Smooth muscle cell (in vitro differentiated cells): Measurements from ENCODE around the gene TCF7L1. TPM values are rescaled to one million over a fixed set of nuclear protein-coding genes. Genes with fewer than 3 reads are reported as not detected.

Source experiments
- DNase-seq: peaks from one replicate; lab custom pipeline; 2025; ENCODE audit not compliant: unreplicated experiment; lab: John Stamatoyannopoulos, UW
- H2AFZ ChIP-seq: fragments of 200-600 bp; sonication (generic); 2 replicates; pipeline ENCODE4 v1.6.0; 2016; ENCODE audit warnings: antibody characterized with exemption, low read depth, mild to moderate bottlenecking
- H3F3A ChIP-seq: fragments of 200-600 bp; sonication (generic); 2 replicates; pipeline ENCODE4 v1.6.0; 2017; ENCODE audit warnings: antibody characterized with exemption, low read depth
- H3K27ac ChIP-seq: fragments of 200-600 bp; sonication (generic); 2 replicates; pipeline ENCODE4 v1.5.1; 2016; ENCODE audit warnings: low read depth, mild to moderate bottlenecking
- H3K27me3 ChIP-seq: fragments of 200-600 bp; sonication (generic); 2 replicates; pipeline ENCODE4 v1.6.1; 2016; ENCODE audit warnings: low read depth, mild to moderate bottlenecking
- H3K36me3 ChIP-seq: fragments of 200-600 bp; sonication (generic); 2 replicates; pipeline ENCODE4 v1.5.1; 2016; ENCODE audit warnings: low read depth
- H3K4me1 ChIP-seq: fragments of 200-600 bp; sonication (generic); 2 replicates; pipeline ENCODE4 v1.5.1; 2016; ENCODE audit warnings: low read depth
- H3K4me2 ChIP-seq: fragments of 200-600 bp; sonication (generic); 2 replicates; pipeline ENCODE4 v1.6.0; 2016; ENCODE audit warnings: mild to moderate bottlenecking
- H3K4me3 ChIP-seq: fragments of 200-600 bp; sonication (generic); 2 replicates; pipeline ENCODE4 v1.5.1; 2016; ENCODE audit warnings: mild to moderate bottlenecking
- H3K79me2 ChIP-seq: fragments of 200-600 bp; sonication (generic); 2 replicates; pipeline ENCODE4 v1.6.0; 2016; ENCODE audit warnings: low read depth, mild to moderate bottlenecking
- H3K9ac ChIP-seq: fragments of 200-600 bp; sonication (generic); 2 replicates; pipeline ENCODE4 v1.6.0; 2016; ENCODE audit warnings: low read depth
- H3K9me3 ChIP-seq: fragments of 200-600 bp; sonication (generic); replicated peaks from 2 replicates; pipeline ENCODE4 v1.5.1; 2016; ENCODE audit warnings: low read depth
- H4K20me1 ChIP-seq: fragments of 200-600 bp; sonication (generic); 2 replicates; pipeline ENCODE4 v1.6.0; 2016; ENCODE audit warnings: low read depth
- WGBS: methylation state at CpG from one replicate; pipeline ENCODE4 v1.1.7; 2016; ENCODE audit warnings: low lambda C conversion rate; 5-methylcytosine and 5-hydroxymethylcytosine counted together
- polyA plus RNA-seq: library from polyadenylated mRNA; unstranded; fragments of >200 nt; fragmentation: Nextera tagmentation; extraction: Ambion mirVana; gene quantifications from 2 replicates; pipeline ENCODE4 v1.2.1, GENCODE V29; 2016
- total RNA-seq: library from RNA; depleted of rRNA; stranded (reverse); fragments of >200 nt; gene quantifications from 2 replicates; pipeline ENCODE4 v1.2.3, GENCODE V29; 2014
- TF ChIP-seq, protein P1 (sequence below): fragments of 200-600 bp; sonication (generic); IDR thresholded peaks from 2 replicates; pipeline ENCODE4 v1.5.1; 2017; ENCODE audit warnings: borderline replicate concordance, mild to moderate bottlenecking, antibody characterized with exemption; ENCODE audit not compliant: insufficient read depth, poor library complexity, severe bottlenecking

Gene TCF7L1
- total and polyA plus RNA-seq, 2 experiments from 2014 or later: 4.5 to 15.2 TPM

DNA sequence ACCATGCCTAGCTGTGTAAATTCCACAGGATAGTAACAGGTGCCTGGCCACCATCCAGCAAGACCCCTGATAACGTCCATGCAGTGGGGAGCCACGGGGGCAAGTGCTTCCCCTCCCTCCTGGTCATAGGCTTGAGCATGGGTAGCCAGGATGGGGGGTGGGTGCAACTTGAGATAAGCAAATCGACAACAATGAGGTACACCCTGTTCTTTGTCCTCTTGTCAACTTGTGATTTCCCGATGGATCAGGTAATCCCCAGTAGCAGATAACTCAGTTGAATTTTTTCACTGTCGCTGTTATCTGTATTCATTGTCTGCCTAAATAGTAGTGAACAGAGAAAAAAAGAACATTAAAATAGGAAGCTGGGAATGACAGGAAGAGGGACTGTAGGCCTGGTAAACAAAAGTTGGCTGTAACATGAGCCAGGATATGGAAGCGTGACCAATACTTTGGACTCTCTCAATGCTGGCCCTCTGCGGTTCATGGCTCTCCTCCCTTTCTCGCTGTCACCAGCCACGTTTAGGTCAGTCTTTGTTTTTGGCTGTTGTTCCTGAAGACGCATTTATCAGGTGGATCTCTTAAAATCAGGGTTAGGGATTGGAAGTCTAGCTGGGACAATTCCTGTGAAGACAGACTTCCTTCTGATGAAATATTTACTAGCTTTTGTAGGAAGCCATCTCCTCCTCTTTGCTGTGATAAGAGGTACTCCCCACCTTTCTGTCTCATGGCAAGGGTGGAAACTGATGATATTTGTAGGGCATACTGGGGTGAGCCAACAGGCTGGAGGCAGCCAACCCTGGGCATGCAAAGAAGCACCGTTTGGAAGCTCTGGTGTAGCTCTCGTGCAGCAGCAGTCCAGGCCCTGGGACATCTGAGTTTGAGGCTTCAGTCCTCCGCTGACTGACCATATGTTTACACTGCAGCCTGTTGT, 42.4 kb downstream of the TCF7L1 start:
- Histone ChIP-seq H3K9ac (no peak overlapping the region), H3K4me1 (peaks cover 28% of the 10 kb centered on the region), H3K4me2 (no peak overlapping the region), H3F3A (no peaks in the 10 kb centered on the region), H2AFZ (no peak overlapping the region), H3K27me3 (no peaks in the 10 kb centered on the region), H3K27ac (no peak overlapping the region), H3K36me3 (no peaks in the 10 kb centered on the region), H3K79me2 (peaks cover 34% of the 10 kb centered on the region), H3K9me3 (no peaks in the 10 kb centered on the region), H4K20me1 (peaks cover 80% of the 10 kb centered on the region), H3K4me3 (no peak overlapping the region)
- TF ChIP-seq, protein P1, sequence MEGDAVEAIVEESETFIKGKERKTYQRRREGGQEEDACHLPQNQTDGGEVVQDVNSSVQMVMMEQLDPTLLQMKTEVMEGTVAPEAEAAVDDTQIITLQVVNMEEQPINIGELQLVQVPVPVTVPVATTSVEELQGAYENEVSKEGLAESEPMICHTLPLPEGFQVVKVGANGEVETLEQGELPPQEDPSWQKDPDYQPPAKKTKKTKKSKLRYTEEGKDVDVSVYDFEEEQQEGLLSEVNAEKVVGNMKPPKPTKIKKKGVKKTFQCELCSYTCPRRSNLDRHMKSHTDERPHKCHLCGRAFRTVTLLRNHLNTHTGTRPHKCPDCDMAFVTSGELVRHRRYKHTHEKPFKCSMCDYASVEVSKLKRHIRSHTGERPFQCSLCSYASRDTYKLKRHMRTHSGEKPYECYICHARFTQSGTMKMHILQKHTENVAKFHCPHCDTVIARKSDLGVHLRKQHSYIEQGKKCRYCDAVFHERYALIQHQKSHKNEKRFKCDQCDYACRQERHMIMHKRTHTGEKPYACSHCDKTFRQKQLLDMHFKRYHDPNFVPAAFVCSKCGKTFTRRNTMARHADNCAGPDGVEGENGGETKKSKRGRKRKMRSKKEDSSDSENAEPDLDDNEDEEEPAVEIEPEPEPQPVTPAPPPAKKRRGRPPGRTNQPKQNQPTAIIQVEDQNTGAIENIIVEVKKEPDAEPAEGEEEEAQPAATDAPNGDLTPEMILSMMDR: no peak
- 76% methylated on average over 13 of the region's 13 CpGs for WGBS
- no peak for DNase-seq

DNA sequence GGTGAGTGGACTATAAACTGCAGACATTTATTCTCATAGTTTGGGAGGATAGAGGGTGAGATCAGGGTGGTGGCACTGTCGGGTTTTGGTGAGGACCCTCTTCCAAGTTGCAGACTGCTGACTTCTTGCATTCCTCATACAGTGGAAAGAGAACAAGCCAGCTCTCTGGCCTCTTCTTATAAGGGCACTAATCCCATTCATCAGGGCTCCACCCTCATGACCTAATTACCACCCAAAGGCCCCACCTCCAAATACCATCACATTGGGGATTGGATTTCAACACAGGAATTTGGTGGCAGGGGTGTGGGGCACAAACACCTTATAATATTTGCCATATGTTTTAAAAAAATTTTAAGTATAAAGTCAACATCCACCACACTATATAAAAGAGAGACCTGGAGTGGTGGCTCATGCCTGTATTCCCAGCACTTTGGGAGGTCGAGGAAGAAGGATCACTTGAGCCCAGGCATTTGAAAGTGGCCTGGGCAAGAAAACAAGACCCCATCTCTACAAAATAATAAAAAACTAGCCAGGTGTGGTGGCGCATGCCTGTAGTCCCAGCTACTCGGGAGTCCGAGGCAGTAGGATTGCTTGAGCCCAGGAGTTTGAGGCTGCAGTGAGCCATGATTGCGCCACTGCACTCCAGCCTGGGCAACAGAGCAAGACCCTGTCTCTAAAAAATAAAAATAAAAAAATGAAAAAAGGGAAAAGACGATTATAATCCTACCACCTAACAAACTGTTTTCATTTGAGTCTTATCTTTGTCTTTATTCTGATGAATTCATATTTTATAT, 44.0 kb downstream of the TCF7L1 start:
- no peak overlapping the region for H3K4me2 ChIP-seq
- peaks cover 82% of the 10 kb centered on the region for H4K20me1 ChIP-seq
- H3K9ac ChIP-seq: no peak overlapping the region
- H2AFZ ChIP-seq: no peak overlapping the region
- no peak overlapping the region for H3K27ac ChIP-seq
- H3K4me1 ChIP-seq: peaks cover 28% of the 10 kb centered on the region
- H3K79me2 ChIP-seq: peaks cover 26% of the 10 kb centered on the region
- no peak for DNase-seq
- no peaks in the 10 kb centered on the region for H3F3A ChIP-seq
- no peaks in the 10 kb centered on the region for H3K36me3 ChIP-seq
- H3K27me3 ChIP-seq: no peaks in the 10 kb centered on the region
- WGBS: 98% methylated on average over 7 of the region's 7 CpGs
- H3K9me3 ChIP-seq: no peaks in the 10 kb centered on the region
- no peak overlapping the region for H3K4me3 ChIP-seq
- TF ChIP-seq, protein P1: no peak

DNA sequence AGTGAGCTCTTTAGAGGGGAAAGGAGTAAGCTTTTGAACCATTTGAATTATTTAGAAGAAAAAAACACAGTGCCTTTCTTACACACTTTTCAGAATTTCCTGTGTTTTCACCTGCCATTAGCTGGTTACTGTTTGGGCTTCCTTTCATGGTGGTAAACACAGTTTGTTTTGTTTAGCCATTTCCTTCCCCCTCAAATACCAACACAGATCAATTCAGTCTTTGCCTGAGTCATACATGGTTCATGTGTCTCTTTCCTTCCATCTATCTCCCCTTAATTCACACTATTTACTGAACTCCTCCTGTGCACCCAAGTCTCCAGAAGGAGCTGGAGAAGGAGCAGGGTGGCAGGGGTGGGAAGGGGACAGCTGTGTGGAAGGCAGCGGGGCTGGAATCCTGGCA, 45.0 kb downstream of the TCF7L1 start:
- WGBS: 100% methylated on average over 1 of the region's 1 CpG
- Histone ChIP-seq H3F3A (no peaks in the 10 kb centered on the region), H3K9ac (no peak overlapping the region), H3K4me3 (no peak overlapping the region), H3K79me2 (peaks cover 26% of the 10 kb centered on the region), H3K27me3 (no peaks in the 10 kb centered on the region), H3K4me1 (peaks cover 28% of the 10 kb centered on the region), H2AFZ (no peak overlapping the region), H3K4me2 (no peak overlapping the region), H4K20me1 (peaks cover 90% of the 10 kb centered on the region), H3K9me3 (no peaks in the 10 kb centered on the region), H3K36me3 (no peaks in the 10 kb centered on the region), H3K27ac (no peak overlapping the region)
- TF ChIP-seq, protein P1: no peak
- no peak for DNase-seq
